SH-SY5Y (cell line): ENCODE results near the gene BDH2.

Experiments
- GATA2 ChIP-seq: IDR thresholded peaks from 2 replicates; pipeline ENCODE4 v1.6.1; 2011; ENCODE audit warnings: mild to moderate bottlenecking, low read depth, low read length
- GATA3 ChIP-seq: IDR thresholded peaks from 2 replicates; pipeline ENCODE4 v1.6.1; 2011; ENCODE audit warnings: low read depth, mild to moderate bottlenecking, low read length, moderate library complexity

Gene BDH2

DNA sequence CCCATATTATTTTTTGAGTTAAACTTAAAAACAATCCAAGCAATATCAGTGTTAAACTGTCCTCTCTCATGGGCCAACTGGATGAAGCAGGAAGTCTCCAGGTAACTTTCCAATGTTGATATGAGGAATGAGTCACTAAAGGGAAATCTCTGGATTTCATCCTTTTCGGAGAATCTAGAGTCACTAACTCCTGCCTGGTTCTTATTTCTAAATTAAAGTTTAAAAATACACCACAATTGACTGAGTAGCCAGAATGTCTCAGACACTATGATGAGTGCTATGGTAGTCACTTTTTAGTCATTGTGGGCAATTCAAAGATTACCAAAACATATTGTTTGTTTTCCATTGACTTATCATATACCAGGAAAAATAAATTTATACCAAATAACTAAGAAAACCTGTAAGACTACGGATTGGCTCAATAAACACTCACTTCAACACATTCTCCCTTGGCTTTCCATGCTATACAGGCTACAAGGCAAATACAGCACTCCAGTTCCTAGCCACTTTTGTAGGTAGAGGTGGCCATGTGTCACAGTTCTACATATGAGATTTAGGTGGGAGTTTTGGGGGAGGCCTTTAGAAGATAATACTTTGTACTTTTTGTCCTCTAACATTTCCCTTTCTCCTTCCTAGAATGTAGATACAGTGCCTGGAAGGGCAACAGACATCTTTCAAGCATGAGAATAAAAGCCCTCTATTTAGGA lies 31.6 kb downstream of the BDH2 start:
- no peak for TF ChIP-seq GATA3

DNA sequence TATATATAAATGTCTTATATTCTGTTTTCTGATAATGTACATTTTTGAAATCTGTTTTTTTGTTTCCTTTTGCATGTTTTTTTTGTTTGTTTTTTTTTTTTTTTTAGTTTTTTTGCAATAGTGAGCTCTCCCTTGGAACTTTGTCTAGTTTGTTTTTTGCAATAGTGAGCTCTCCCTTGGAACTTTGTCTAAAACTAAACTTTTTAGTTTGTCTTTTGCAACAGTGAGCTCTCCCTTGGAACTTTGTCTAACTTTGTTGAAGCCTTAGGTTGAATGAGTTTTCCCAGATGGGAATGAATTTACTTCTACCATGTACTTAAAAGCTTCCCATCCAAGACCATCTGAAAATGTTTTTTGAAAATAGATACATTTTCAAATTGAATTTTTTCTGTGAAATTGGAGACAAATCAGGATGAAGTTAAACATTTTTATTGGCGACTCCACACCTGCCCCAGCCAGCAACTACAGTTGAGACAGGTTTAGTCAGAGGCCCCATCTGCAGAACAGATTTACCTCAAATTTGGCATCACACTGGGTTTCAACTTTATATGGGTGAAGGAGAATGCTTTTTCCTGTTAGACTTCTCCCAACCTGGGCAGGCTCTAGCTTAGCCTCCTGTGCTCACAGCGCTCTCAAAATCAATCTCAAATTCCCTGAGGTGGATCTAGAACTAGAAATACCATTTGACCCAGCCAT lies 39.0 kb downstream of the BDH2 start:
- no peak for TF ChIP-seq GATA2
- TF ChIP-seq GATA3, result no peak

DNA sequence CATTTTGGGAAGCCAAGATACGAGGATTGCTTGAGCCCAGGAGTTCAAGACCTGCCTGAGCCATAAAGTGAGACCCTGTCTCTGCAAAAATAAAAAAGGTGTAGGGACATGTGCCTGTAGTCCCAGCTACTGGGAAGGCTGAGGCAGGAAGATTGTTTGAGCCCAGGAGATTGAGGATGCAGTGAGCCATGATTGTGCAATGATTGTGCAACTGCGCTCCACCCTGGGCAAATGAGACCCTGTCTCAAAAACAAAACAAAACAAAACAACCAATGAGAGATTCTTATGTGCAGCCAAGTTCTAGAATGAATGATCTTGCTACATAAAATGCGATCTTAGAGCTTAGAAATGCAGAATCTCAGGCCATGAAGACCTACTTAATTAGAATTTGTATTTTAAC lies 45.6 kb downstream of the BDH2 start:
- TF ChIP-seq GATA2, result no peak
- TF ChIP-seq GATA3, result no peak

DNA sequence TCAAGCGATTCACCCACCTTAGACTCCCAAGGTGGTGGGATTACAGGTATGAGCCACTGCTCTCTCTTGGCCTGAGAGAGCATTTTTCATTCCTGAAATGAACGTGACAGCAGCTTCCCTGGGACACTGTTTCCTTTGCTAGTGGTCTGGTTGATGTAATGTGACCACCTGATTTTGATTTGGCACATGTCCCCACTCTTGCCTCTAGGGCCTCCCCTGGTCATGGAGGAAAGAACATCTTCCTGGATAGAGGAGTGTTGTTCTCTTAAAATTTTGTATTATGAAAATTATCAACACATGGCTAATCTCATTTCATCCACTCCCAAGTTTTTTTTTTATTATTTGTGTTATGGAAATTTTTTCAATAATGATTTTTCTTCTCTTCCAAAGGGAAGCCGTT lies 46.9 kb downstream of the BDH2 start:
- TF ChIP-seq GATA2 (no peak), GATA3 (no peak)

DNA sequence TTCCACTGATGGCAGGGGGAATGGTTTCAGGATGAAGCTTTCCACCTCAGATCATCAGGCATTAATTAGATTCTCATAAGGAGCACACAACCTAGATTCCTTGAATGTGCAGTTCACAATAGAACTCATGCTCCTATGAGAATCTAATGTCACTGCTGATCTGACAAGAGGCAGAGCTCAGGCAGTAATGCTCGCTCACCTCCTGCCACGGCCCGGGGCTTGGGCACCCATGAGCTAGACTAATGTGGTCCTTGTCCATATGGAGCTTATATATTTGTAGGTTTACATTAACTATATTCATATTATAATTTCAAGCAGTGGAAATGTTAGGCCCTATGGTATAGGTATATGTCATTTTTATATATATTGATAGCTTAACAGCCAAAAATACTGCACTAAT lies 47.5 kb downstream of the BDH2 start:
- TF ChIP-seq GATA3, result no peak
- no peak for TF ChIP-seq GATA2

DNA sequence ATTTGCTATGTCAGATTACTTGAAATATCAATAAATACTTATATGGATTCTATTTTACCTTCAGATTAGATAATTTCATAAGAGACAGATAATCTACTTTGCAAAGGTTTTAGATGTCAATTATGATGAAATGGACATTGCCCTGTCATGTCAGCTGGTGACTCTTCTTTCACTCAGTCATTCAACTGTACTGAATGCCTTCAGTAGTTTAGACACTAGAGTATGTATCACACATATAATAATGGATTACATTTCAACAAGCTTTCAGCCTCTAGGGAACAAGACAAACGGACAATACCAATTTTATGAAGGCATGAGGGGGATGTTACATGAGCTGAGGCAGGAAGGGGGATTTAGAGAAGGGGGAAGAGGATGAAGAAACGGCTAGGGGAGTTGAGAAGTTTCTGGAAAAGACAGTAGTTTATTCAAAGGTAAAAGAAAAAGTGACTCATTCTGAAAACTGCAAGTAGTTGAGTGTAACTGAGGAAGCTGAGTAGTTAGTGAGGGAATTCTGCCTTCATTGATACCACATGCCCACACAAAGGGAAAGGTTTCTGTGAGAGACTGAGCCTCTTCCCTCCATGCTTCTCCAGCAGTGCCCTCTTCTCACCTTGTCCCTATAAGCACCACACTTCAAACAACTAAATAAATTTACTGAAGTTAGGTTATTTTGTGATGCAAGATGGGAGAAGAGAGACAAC lies 48.7 kb downstream of the BDH2 start:
- TF ChIP-seq GATA2 (no peak), GATA3 (no peak)

DNA sequence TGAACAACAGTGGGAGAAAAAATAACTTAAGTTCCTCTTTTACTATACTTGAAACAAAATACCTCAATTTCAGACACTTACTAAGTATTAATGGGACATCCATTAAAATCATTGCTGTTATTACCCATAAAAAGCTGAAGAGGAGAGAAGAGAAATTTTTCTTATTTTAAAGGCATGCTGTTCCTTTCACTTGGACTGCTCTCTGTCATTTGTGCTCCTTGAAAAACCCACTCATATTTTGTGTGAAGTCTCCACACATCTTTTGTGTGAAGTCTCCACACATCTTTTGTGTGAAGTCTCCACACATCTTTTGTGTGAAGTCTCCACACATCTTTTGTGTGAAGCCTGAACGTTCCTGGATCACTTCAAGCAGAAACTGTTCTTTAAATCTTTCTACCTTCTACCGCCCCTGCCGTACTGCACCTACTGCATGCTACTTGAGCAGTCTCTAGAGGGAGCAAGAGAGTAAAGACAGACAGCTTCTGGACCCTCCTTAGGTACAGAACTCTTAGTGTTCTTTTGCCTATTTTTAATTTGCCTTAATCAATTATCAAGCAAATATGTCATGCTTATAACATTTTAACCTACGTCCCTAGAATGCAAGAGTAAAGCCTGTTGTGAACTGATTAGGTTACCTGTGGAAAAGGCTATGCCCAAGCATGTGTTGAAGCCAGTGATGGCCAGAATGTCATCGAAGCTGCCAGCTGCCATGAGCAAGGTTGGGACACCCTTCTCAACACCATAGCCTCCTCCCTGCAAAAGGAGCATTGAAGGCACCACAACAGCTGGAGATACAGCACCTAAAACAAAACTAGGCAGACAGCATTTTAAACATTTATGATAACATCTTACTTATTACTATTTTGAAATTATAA lies 53.0 kb downstream of the BDH2 start:
- TF ChIP-seq GATA2 (no peak), GATA3 (no peak)

DNA sequence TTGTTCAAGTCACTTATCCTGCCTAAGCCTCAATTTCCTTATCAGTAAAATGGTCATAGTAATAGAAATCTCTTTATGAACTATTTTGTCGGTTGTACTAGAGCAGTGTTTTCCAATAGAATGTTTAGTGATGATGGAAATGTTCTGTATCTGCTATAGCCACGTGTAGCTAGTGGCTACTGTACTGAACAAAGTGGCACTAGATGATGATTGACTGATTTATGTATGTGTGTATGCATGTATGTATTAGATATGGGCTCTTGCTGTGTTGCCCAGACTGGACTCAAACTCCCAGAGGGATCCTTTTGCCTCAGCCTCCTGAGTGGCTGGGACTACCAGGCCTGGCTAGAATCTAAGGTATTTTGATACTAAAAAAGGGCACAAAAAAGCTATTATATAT lies 55.5 kb downstream of the BDH2 start:
- TF ChIP-seq GATA3 (no peak), GATA2 (no peak)

DNA sequence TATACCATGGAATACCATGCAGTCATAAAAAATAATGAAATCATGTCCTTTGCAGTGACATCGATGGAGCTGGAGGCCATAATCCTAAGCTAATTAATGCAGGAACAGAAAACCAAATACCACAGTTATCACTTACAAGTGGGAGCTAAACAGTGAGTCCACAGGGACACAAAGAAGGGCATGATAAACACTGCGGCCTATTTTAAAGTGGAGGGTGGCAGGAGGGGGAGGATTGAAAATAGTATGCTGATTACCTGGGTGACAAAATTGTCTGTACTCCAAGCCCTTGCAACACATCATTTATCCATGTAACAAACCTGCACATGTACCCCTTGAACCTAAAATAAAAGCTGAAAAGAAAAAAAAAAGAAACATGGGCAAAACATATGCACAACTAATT lies 63.5 kb downstream of the BDH2 start:
- TF ChIP-seq GATA3 (no peak), GATA2 (no peak)

DNA sequence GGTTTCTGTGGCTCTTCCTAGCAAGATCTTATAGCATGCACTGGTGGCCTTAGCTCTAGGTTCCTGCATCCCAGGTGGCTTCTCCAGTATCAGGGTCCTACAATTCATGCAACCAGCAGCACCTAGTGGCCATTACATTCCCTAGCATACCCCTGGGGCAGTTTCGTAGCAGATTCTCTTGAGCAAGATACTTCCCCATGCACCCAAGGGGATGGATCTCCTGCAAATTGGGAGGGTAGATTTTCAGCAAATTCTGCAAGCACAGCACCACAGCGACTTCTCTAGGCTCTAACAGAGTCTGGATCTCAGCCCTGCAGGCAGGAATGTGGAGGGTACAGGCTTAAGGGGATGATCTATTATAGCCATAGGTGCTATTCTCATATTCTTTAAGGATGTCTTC lies 67.1 kb downstream of the BDH2 start:
- TF ChIP-seq GATA3 (no peak), GATA2 (no peak)

DNA sequence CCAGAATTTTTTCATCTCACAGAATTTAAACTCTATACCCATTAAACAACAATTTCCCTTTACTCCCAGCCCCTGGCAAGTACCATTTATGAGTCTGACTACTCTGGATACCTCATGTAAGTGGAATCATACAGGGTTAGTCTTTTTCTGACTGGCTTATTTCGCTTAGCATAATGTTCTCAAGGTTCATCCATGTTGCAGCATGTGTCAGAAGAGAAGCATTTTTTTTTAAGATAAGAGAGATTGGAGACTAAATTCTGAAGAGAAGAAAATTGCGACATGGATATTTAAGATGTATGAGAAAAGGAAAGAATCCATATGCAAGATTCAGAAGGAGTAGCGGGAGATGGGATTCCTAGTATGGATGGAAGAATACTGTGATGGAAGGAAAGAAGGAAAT lies 68.8 kb downstream of the BDH2 start:
- TF ChIP-seq GATA3 (no peak), GATA2 (no peak)

DNA sequence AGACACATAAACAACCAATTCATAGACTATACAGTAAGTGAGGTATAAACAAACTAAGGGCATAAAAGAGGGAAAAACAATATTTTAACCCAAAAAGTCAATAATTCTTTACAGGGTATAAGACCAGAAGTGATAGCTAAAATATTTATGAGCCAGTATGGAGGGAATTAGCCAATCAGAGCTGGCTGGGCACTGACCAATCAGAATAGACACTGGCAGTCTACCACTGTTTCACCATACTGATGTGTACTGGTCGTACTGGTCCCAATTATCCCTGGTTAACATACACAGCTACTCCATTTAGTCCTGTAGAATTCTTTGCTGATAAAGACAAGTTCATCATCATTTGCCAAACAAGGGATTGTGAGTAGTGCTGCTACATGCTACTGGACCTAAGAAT lies 70.3 kb downstream of the BDH2 start:
- TF ChIP-seq GATA3 (no peak), GATA2 (no peak)
